GM18526 (cell line): ENCODE measurements around the gene ATP2A1.

Experiments
- POLR2A ChIP-seq: IDR thresholded peaks from 3 replicates; pipeline ENCODE4 v1.6.1; 2011; ENCODE audit not compliant: insufficient read length; ENCODE audit errors: extremely low read depth

Gene ATP2A1

DNA sequence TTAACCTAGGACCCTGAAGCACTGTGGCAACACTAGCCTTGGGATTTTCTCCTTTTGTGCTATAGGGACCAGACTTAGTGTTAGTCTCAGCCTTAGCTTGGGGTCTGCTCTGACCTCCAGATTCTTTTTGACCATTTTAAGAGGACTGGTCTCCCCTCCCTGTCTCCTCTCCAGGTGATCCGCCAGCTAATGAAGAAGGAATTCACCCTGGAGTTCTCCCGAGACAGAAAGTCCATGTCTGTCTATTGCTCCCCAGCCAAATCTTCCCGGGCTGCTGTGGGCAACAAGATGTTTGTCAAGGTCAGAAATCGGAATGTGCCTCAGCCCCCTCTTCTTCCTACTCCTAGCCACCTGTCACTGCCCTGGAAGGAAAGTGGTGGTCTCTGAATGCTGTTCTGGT lies 19.5 kb downstream of the ATP2A1 start:
- TF ChIP-seq POLR2A = no peak

- no peak for TF ChIP-seq POLR2A
Measured at GRCh38 chr16:28898266-28898665, 20.0 kb downstream of the ATP2A1 start.

DNA sequence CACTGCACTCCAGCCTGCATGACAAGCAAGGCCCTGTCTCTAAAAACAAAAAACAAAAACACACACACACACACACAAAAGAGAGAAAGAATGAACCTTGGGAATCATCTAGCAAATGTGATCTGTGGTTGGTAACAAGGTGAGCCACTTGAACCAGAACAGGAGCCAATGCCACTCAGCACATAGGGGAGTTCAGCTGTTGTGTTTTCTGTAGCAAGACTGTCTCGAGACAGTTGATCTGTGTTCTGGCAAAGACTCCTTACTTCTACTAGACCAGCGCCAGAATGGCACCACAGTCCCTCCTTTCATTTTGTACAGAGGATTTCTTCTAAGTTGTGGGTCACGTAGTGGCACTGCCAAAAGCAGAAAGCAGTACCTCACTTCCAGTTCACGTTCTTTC lies 20.7 kb downstream of the ATP2A1 start:
- TF ChIP-seq POLR2A = no peak

- TF ChIP-seq POLR2A = no peak
Measured at GRCh38 chr16:28899882-28900590, 21.7 kb downstream of the ATP2A1 start.

GRCh38 chr16:28900601-28901000 lies 22.3 kb downstream of the ATP2A1 start:
- TF ChIP-seq POLR2A = no peak

- no peak for TF ChIP-seq POLR2A
Measured at GRCh38 chr16:28901862-28902261, 23.6 kb downstream of the ATP2A1 start.

DNA sequence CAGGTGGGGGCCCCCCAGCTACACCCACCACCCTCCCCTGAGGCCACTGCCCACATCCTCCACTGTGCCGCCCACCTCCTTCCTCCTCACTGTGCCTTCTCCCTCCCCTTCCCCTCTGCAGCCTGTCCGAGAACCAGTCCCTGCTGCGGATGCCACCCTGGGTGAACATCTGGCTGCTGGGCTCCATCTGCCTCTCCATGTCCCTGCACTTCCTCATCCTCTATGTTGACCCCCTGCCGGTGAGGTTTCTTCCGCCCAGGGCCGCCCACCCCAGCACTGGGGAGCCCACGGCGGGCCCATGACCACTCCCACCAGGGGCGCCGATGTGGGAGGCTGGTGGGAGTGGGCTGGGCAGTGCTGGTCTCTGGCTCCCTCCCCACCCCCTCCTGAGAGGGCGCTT lies 24.6 kb downstream of the ATP2A1 start:
- no peak for TF ChIP-seq POLR2A

- no peak for TF ChIP-seq POLR2A
Measured at GRCh38 chr16:28903344-28904042, 25.2 kb downstream of the ATP2A1 start.

DNA sequence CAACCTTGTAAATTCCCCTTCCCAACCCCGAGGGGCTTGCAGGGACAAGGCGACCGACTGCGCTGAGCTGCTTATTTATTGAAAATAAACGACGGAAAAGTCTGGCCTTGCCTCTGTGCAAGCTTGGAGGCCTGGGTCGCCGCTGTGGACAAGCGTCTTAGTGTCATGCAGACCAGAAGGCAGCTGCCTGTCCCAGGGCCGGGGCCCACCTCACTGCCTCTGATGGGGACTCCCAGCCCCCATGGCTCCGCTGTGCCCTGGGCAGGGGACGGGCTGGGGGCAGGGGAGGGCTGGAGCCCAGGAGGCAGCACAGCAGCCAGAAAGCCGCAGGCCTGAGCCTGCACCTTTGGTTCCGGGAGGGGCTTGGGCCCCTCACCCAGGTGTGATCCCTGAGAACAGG lies 26.1 kb downstream of the ATP2A1 start:
- TF ChIP-seq POLR2A = no peak

- no peak for TF ChIP-seq POLR2A
Measured at GRCh38 chr16:28904828-28905227, 26.5 kb downstream of the ATP2A1 start.

GRCh38 chr16:28905229-28905754 lies 27.0 kb downstream of the ATP2A1 start:
- no peak for TF ChIP-seq POLR2A

DNA sequence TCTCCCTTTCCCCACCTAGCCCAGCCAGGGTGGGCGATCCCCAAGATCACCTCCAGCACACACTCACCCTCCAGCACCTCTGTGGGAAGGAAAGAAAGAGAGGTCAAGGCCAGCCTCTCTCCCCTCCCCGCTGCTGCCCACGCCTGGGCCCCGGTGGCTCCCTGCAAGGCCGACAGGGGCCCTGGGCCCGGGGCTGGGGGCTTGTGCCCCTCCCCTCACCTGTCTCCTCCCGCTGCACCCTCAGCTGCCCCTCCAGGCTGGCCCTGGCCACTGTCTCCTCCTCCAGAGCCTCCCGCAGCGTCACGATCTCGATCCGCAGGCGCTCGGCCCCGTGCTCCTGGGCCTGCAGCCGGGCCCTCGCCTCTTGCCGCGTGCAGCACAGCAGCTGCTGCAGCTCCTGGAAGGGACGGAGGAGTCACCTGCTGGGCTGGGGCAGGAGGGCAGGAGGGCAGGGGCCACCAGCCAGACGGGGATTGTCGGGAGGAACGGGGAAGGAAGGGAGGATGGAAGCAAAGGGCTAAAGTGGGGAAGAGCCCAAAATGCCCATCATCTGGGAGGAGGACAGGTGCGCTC lies 27.6 kb downstream of the ATP2A1 start:
- no peak for TF ChIP-seq POLR2A

- no peak for TF ChIP-seq POLR2A
Measured at GRCh38 chr16:28910086-28911031, 32.1 kb downstream of the ATP2A1 start.

DNA sequence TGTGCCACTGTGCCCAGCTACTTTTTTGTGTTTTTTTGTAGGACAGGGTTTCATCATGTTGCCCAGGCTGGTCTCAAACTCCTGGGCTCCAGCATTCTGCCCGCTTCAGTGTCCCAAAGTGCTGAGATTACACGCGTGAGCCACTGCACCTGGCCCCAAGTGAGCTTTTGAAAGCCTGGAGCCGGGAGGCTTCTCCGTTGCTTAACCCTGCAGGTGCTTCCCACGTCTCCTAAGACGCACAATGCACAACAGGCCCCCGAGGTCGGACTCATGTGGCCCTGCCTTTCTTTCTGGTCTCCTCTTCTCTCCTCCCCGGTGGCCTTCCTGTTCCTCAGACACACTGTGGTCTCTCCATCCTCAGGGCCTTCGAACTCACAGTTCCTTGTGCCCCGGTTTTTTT lies 34.3 kb downstream of the ATP2A1 start:
- TF ChIP-seq POLR2A = no peak
